Measurements from ENCODE around the gene ADISSP.

DNA sequence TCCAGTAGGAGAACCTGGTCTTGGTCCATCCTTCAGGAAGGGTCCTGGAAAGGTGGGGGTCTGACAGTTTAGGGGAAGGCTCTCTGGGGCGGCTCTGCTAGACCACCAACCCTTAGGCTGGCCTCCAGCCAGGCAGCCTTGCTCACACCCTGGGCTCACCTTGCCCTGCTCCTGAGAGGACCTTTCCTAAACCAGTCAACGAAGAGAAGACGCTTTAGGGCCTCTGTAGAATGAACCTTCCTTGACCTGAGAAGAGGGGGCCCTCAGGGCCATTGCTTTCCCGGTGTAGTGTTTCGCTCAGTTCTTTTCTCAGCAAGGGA, 29.6 kb upstream of the ADISSP start:
- TF ChIP-seq ZFP30 (CRISPR knock-in tag; IDR thresholded peaks at IDR 0.05) (no peak), ZC3H10 (CRISPR knock-in tag; IDR thresholded peaks at IDR 0.05) (no peak), BACH2 (CRISPR knock-in tag; IDR thresholded peaks at IDR 0.05; ENCODE audit: borderline replicate concordance) (no peak), ZNF565 (CRISPR knock-in tag; conservative IDR thresholded peaks at IDR 0.05; ENCODE audit: low read depth) (no peak), RARB (CRISPR knock-in tag; IDR thresholded peaks at IDR 0.05) (no peak), TOX (CRISPR knock-in tag; IDR thresholded peaks at IDR 0.05; ENCODE audit: borderline replicate concordance) (no peak), ZNF8 (CRISPR knock-in tag; IDR thresholded peaks at IDR 0.05) (no peak), ZFP3 (CRISPR knock-in tag; IDR thresholded peaks at IDR 0.05) (no peak), CSDC2 (CRISPR knock-in tag; IDR thresholded peaks at IDR 0.05) (no peak), SNAI2 (CRISPR knock-in tag; IDR thresholded peaks at IDR 0.05) (no peak)
- TF ChIP-seq, protein P1, sequence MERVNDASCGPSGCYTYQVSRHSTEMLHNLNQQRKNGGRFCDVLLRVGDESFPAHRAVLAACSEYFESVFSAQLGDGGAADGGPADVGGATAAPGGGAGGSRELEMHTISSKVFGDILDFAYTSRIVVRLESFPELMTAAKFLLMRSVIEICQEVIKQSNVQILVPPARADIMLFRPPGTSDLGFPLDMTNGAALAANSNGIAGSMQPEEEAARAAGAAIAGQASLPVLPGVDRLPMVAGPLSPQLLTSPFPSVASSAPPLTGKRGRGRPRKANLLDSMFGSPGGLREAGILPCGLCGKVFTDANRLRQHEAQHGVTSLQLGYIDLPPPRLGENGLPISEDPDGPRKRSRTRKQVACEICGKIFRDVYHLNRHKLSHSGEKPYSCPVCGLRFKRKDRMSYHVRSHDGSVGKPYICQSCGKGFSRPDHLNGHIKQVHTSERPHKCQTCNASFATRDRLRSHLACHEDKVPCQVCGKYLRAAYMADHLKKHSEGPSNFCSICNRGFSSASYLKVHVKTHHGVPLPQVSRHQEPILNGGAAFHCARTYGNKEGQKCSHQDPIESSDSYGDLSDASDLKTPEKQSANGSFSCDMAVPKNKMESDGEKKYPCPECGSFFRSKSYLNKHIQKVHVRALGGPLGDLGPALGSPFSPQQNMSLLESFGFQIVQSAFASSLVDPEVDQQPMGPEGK (CRISPR knock-in tag; IDR thresholded peaks at IDR 0.05; ENCODE audit: borderline replicate concordance), result no peak
